ENCODE measurements around the gene CHAC2.

The CHAC2 gene

GRCh38 chr2:53780056-53780455, 12.5 kb downstream of the CHAC2 start:
- Histone ChIP-seq H3K9me3 (ENCODE audit: severe bottlenecking) (no peaks in the 10 kb centered on the region), H3K27ac (peak overlapping the region; percentile 11), H3K36me3 (peaks cover 40% of the 10 kb centered on the region)

GRCh38 chr2:53782676-53783075, 15.1 kb downstream of the CHAC2 start:
- Histone ChIP-seq H3K27me3 (ENCODE audit: insufficient read depth, low read depth, severe bottlenecking) (no peaks in the 10 kb centered on the region), H3K4me3 (ENCODE audit: low read depth, low read length) (no peak overlapping the region), H3K9me3 (ENCODE audit: severe bottlenecking) (no peaks in the 10 kb centered on the region), H3K27ac (no peak overlapping the region), H3K36me3 (peaks cover 38% of the 10 kb centered on the region)
- TF ChIP-seq, protein P1, sequence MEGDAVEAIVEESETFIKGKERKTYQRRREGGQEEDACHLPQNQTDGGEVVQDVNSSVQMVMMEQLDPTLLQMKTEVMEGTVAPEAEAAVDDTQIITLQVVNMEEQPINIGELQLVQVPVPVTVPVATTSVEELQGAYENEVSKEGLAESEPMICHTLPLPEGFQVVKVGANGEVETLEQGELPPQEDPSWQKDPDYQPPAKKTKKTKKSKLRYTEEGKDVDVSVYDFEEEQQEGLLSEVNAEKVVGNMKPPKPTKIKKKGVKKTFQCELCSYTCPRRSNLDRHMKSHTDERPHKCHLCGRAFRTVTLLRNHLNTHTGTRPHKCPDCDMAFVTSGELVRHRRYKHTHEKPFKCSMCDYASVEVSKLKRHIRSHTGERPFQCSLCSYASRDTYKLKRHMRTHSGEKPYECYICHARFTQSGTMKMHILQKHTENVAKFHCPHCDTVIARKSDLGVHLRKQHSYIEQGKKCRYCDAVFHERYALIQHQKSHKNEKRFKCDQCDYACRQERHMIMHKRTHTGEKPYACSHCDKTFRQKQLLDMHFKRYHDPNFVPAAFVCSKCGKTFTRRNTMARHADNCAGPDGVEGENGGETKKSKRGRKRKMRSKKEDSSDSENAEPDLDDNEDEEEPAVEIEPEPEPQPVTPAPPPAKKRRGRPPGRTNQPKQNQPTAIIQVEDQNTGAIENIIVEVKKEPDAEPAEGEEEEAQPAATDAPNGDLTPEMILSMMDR (IDR thresholded peaks at IDR 0.05; ENCODE audit: low read depth, low read length), result no peak
- no peak for DNase-seq

More at GRCh38 chr2:53780056-53780455, 12.5 kb downstream of the CHAC2 start:
- DNase-seq, result no peak
- TF ChIP-seq, protein P1 (IDR thresholded peaks at IDR 0.05; ENCODE audit: low read depth, low read length), result no peak
- no peaks in the 10 kb centered on the region for H3K27me3 ChIP-seq (ENCODE audit: insufficient read depth, low read depth, severe bottlenecking)
- H3K4me3 ChIP-seq (ENCODE audit: low read depth, low read length), result no peak overlapping the region

GRCh38 chr2:53784436-53784835, 16.8 kb downstream of the CHAC2 start:
- TF ChIP-seq, protein P1 (IDR thresholded peaks at IDR 0.05; ENCODE audit: low read depth, low read length), result no peak
- Histone ChIP-seq H3K27me3 (ENCODE audit: insufficient read depth, low read depth, severe bottlenecking) (no peaks in the 10 kb centered on the region), H3K36me3 (peaks cover 29% of the 10 kb centered on the region), H3K9me3 (ENCODE audit: severe bottlenecking) (no peaks in the 10 kb centered on the region), H3K27ac (no peak overlapping the region), H3K4me3 (ENCODE audit: low read depth, low read length) (no peak overlapping the region)
- DNase-seq, result no peak

DNA sequence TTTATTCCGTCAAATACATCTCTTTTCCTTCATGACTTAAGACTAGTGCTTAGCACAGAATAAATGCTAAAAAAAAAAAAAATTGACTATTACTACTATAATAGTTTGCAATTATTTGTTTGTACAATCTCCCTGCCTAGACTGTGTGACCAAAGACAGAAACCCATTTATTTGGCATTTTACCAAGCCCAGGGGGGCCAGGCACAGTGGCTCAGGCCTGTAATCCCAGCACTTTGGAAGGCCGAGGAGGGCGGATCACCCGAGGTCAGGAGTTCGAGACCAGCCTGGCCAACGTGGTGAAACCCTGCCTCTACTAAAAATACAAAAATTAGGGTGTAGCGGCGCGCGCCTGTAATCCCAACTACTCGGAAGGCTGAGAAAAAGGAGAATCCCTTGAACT, 17.8 kb downstream of the CHAC2 start:
- DNase-seq, result no peak
- Histone ChIP-seq H3K9me3 (ENCODE audit: severe bottlenecking) (no peaks in the 10 kb centered on the region), H3K4me3 (ENCODE audit: low read depth, low read length) (peak overlapping the region; percentile 90), H3K36me3 (peaks cover 24% of the 10 kb centered on the region), H3K27me3 (ENCODE audit: insufficient read depth, low read depth, severe bottlenecking) (no peaks in the 10 kb centered on the region), H3K27ac (no peak overlapping the region)
- TF ChIP-seq, protein P1 (IDR thresholded peaks at IDR 0.05; ENCODE audit: low read depth, low read length), result no peak

DNA sequence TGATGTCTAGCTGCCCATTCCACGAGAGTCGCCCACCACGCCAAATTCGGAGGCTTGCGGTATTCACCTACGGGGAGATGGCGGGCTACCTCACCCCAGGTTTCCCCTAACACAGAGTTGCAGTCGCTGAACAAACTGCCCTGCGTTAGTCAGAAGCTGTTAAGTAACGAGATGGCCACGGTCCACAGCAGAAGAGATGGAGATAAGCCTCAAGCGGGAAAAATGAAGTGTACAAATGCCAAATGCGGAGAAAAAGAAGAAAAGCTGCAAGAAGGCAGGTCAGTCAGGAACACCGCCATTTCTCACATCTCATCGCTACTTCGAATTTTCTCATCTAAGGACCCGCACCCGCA, 18.7 kb downstream of the CHAC2 start:
- Histone ChIP-seq H3K4me3 (ENCODE audit: low read depth, low read length) (peak overlapping the region; percentile 90), H3K9me3 (ENCODE audit: severe bottlenecking) (no peaks in the 10 kb centered on the region), H3K36me3 (peaks cover 18% of the 10 kb centered on the region), H3K27ac (peak overlapping the region; percentile 94), H3K27me3 (ENCODE audit: insufficient read depth, low read depth, severe bottlenecking) (no peaks in the 10 kb centered on the region)
- peak; percentile 37 for DNase-seq
- TF ChIP-seq, protein P1 (IDR thresholded peaks at IDR 0.05; ENCODE audit: low read depth, low read length), result no peak
